Tibial artery (tissue), 4 donors: ENCODE measurements around the gene TTC21A.

Experiments
- DNase-seq, 2 donors: peaks; one replicate each; pipeline ENCODE4 v3.0.0-alpha.2; 2019
- H3K27ac ChIP-seq, 2 donors: fragments of 200-600 bp; sonication (generic) in 1 of 2; 1 replicate in 1 of 2; 2 replicates in 1 of 2; pipeline ENCODE4 v1.5.1; 2018 to 2019; ENCODE audit warnings: mild to moderate bottlenecking in 1 of 2
- H3K27me3 ChIP-seq, 2 donors: fragments of 200-600 bp; sonication (generic) in 1 of 2; one replicate each; pipeline versions ENCODE4 v1.5.1 to v1.6.0; 2016 to 2019
- H3K36me3 ChIP-seq, 3 donors: fragments of 200-600 bp; sonication (generic) in 2 of 3; one replicate each; pipeline ENCODE4 v1.5.1; 2016 to 2019; ENCODE audit warnings: mild to moderate bottlenecking in 2 of 3
- H3K4me1 ChIP-seq, 4 donors: fragments of 200-600 bp; sonication (generic) in 2 of 4; 1 replicate in 3 of 4; 2 replicates in 1 of 4; pipeline ENCODE4 v1.5.1; 2016 to 2019
- H3K4me3 ChIP-seq, 2 donors: fragments of 200-600 bp; sonication (generic) in 1 of 2; 1 replicate in 1 of 2; 2 replicates in 1 of 2; pipeline ENCODE4 v1.5.1; 2018 to 2019; ENCODE audit warnings: mild to moderate bottlenecking in 2 of 2
- H3K9me3 ChIP-seq, 3 donors: fragments of 200-600 bp; sonication (generic) in 1 of 3; one replicate each; pipeline ENCODE4 v1.5.1; 2016 to 2019
- intact Hi-C: fragments of 100-400 bp; cut with DNase I; formaldehyde crosslinking; loops from one replicate; pipeline ENCODE4 v1.15.0; 2023; ENCODE audit warnings: low total_unique reads
- TF ChIP-seq, protein P1 (sequence below), 2 experiments: fragments of 200-600 bp in 1 of 2; fragments of 450-650 bp in 1 of 2; IDR thresholded peaks; one replicate each; pipeline ENCODE4 v1.5.1; 2017 to 2019; ENCODE audit warnings: antibody characterized with exemption in 2 of 2, mild to moderate bottlenecking in 1 of 2, moderate library complexity in 1 of 2

Gene TTC21A

GRCh38 chr3:39103324-39103693 lies 4.2 kb upstream of the TTC21A start:
- Histone ChIP-seq H3K27me3 (no peaks in the 10 kb centered on the region), H3K36me3 (peaks cover 20 to 33% (median 27%) of the 10 kb centered on the region in 3 donors), H3K27ac (peak overlapping the region; percentile 9 to 17), H3K9me3 (no peaks in the 10 kb centered on the region), H3K4me1 (peaks cover 0 to 53% (median 40%) of the 10 kb centered on the region in 4 donors), H3K4me3 (no peak overlapping the region)
- DNase-seq = no peak
- intact Hi-C loops = no loop called here
- TF ChIP-seq, protein P1, sequence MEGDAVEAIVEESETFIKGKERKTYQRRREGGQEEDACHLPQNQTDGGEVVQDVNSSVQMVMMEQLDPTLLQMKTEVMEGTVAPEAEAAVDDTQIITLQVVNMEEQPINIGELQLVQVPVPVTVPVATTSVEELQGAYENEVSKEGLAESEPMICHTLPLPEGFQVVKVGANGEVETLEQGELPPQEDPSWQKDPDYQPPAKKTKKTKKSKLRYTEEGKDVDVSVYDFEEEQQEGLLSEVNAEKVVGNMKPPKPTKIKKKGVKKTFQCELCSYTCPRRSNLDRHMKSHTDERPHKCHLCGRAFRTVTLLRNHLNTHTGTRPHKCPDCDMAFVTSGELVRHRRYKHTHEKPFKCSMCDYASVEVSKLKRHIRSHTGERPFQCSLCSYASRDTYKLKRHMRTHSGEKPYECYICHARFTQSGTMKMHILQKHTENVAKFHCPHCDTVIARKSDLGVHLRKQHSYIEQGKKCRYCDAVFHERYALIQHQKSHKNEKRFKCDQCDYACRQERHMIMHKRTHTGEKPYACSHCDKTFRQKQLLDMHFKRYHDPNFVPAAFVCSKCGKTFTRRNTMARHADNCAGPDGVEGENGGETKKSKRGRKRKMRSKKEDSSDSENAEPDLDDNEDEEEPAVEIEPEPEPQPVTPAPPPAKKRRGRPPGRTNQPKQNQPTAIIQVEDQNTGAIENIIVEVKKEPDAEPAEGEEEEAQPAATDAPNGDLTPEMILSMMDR (IDR thresholded peaks at IDR 0.05) = no peak

GRCh38 chr3:39103791-39104552 lies 3.5 kb upstream of the TTC21A start:
- H3K27ac ChIP-seq = peak overlapping the region; percentile 9 to 17
- TF ChIP-seq, protein P1 (IDR thresholded peaks at IDR 0.05) = no peak
- no peak overlapping the region for H3K4me3 ChIP-seq
- H3K36me3 ChIP-seq = peaks cover 14 to 26% (median 20%) of the 10 kb centered on the region in 3 donors
- intact Hi-C loops = no loop called here
- no peak for DNase-seq
- H3K27me3 ChIP-seq = no peaks in the 10 kb centered on the region
- peaks cover 0 to 57% (median 43%) of the 10 kb centered on the region in 4 donors for H3K4me1 ChIP-seq
- no peaks in the 10 kb centered on the region for H3K9me3 ChIP-seq

DNA sequence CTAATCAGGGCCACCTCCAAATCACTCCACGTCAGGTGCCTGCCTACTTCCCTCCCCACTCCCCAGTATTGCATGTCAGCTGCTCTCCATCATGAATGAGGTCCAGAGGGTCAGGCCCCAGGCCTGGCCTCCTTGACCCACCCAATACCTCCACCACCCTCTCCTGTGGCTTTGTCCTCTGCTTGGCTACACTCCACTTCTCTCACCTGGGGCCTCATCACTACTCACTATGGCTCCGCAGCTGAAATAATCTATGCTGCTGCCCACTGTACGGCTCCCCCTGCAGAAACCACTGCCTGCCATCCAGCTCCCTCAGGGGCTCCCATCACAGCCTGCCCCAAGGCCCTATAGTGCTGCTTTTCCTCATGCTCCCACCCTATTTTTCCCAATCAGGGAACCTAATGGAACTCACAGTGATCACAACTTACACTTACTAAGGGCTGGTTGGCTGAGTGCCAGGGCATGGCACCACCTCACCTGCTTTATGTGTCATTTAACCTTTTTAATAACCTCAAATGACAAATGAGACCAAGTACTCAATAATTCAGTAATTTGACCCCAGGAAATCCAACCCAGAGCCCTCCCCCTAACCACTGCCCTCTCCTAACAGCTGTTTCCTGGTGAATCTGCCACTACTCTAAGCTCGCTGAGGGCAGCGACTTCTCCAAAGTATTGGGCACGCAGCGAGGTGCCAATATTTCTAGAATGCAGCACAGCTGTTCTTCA lies 2.4 kb upstream of the TTC21A start:
- TF ChIP-seq, protein P1 (IDR thresholded peaks at IDR 0.05) = no peak
- peaks cover 0 to 57% (median 43%) of the 10 kb centered on the region in 4 donors for H3K4me1 ChIP-seq
- no peak for DNase-seq
- intact Hi-C loops = loop anchor here (5.0 kb wide), 1 partner anchor 82 kb away; no protein-coding TSS in a partner anchor
- no peaks in the 10 kb centered on the region for H3K9me3 ChIP-seq
- H3K27ac ChIP-seq = peak overlapping the region in 1 of 2 donors; percentile 98
- no peak overlapping the region for H3K4me3 ChIP-seq
- H3K36me3 ChIP-seq = peaks cover 2 to 17% (median 9%) of the 10 kb centered on the region in 3 donors
- H3K27me3 ChIP-seq = no peaks in the 10 kb centered on the region

GRCh38 chr3:39105687-39106063 lies 1.8 kb upstream of the TTC21A start:
- Histone ChIP-seq H3K9me3 (no peaks in the 10 kb centered on the region), H3K4me1 (peaks cover 0 to 57% (median 43%) of the 10 kb centered on the region in 4 donors), H3K27ac (peak overlapping the region in 1 of 2 donors; percentile 98), H3K4me3 (peak overlapping the region; percentile 79 to 82), H3K27me3 (no peaks in the 10 kb centered on the region), H3K36me3 (peaks cover 0 to 17% (median 3%) of the 10 kb centered on the region in 3 donors)
- TF ChIP-seq, protein P1 (IDR thresholded peaks at IDR 0.05) = no peak
- no peak for DNase-seq
- intact Hi-C loops = loop anchor here (5.0 kb wide), 1 partner anchor 82 kb away; no protein-coding TSS in a partner anchor

GRCh38 chr3:39106281-39106811 lies 1.1 kb upstream of the TTC21A start:
- Histone ChIP-seq H3K27me3 (no peaks in the 10 kb centered on the region), H3K4me1 (peaks cover 0 to 54% (median 43%) of the 10 kb centered on the region in 4 donors), H3K36me3 (peaks cover 0 to 21% (median 0%) of the 10 kb centered on the region in 3 donors), H3K27ac (peak overlapping the region; percentile 97 to 98), H3K4me3 (peak overlapping the region; percentile 79 to 82), H3K9me3 (no peaks in the 10 kb centered on the region)
- intact Hi-C loops = loop anchor here (5.0 kb wide), 1 partner anchor 81 kb away; no protein-coding TSS in a partner anchor
- no peak for DNase-seq
- TF ChIP-seq, protein P1 (IDR thresholded peaks at IDR 0.05) = no peak
